ENCODE measurements around the gene FUT1.
A peak's percentile ranks its signal among the peaks of the same experiment; 100 is the strongest.
"Not testable (repeated sequence)": the region's sequence is repeated elsewhere in the genome, so short reads cannot be mapped to it uniquely, and the experiment has no call there.

FUT1 gene

GRCh38 chr19:48740164-48740972 is 12.1 kb downstream of the FUT1 start, which contains the start of gene RASIP1:
Gene RASIP1 (minus strand): TSS chr19:48740610. CDS start chr19:48740282, 328 bp downstream.
- no peak for DNase-seq

DNA sequence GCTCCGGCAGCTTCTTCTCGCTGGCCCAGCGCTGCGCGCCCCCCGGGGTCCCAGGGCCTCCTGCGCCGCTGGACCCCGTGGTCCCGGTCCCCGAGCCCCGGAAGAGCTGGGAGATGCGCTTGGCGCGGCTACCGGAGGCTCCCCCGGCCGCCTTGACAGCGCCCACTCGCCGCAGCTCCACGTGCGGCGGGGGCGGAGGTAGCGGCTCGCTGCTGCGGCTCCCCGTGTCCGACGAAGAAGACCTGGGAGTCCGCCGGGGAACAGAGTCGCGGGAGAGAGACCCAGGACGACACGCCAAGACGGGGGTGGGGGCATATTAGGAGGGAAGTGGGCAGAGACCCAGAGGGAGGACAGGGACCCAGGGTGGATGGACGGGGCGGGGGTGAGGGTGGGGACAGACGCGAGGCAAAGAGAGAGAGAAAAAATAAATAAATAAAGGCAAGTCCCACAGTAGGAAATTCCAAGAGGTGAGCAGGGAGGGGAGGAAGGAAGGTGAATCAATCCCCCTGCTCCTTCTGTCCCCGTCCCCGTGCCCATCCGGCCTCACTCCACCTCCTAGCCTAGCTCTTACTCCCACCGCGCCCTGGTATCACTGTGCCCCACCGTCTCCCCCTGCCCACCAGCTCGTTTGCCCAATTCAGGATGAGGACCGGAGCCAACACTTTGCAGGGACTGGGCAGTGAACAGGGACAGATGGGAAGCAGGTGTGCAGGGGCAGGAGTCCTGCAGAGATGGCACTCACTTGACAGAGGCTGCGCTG is 12.9 kb downstream of the FUT1 start:
- peak; percentile 87 for DNase-seq

DNA sequence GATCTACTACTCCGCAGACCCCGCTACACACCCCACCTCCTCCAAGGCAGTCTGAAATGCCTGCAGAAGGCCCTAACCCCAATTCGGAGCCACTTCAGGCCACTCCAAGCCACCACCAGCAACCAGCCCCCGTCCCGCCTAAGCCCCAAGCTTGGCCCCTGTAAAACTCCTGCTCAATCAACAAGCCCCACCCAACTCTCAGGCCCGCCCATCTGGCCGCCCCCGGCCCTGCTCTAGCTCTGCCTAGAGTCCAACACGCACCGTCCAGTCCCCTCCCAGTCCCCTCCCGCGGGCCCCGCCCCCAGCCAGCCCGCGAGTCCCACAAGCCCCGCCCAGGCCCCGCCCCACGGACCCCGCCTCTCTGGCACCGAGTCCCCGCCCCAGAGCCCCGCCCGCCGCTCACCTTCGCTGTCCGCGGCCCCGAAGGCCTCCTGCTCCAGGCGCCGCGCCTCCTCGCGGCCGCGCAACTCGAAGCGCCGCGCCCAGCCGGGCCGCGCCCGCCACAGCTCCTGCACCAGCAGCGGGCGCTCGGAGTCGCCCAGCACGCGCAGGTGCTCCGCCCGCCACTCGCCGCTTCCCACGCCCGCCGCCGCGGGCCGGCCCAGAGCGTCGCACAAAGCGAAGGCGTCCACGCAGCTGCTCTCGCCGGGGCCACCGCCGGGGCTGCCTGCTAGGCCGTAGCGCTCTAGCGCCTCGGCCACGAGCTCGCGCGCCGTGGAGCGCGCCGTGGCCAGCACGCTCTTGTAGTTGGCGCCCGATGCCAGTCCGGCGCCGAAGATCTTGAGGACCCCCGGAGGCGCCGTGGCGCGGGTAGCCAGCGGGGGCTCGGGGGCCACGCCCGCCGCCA is 13.7 kb downstream of the FUT1 start:
- DNase-seq = peak; percentile 98

- peak; percentile 75 for DNase-seq
Observed at GRCh38 chr19:48737360-48737998, 15.0 kb downstream of the FUT1 start.

DNA sequence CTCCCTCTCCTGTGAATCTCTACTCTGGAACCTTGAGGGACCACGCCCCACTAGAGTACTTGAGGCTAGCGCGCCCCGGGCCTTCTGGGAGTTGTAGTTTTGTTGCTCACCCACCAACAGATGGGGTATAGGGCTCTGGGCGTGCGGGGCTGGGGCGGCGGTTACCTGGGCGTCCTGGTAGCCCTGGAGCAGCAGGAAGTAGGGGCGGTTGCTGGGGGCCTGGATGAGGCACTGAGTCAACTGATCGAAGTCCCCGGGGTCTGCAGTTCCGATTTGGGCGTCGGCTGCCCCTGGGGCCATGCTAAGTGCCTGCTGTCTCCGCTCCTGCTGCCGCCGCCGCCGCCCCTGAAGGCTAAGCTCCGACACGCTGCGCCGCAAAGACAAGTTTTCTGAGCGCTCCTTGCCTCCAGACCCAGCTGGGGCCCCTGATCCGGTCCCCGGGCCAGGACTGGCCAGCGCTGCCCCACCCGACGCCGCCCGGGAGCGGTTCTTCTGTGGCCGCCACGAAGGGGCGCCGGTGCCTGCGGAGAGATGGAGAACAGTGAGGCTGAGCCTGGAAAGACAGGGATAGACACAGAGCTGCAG is 17.3 kb downstream of the FUT1 start:
- no peak for DNase-seq

GRCh38 chr19:48734625-48735024 is 17.8 kb downstream of the FUT1 start:
- no peak for DNase-seq

- DNase-seq = no peak
Observed at GRCh38 chr19:48731452-48731851, 21.0 kb downstream of the FUT1 start.

- no peak for DNase-seq
Observed at GRCh38 chr19:48728911-48729664, 23.4 kb downstream of the FUT1 start.

GRCh38 chr19:48726556-48726955 is 25.9 kb downstream of the FUT1 start:
- no peak for DNase-seq

GRCh38 chr19:48724796-48725753 is 27.4 kb downstream of the FUT1 start:
- DNase-seq = peak; percentile 88

DNA sequence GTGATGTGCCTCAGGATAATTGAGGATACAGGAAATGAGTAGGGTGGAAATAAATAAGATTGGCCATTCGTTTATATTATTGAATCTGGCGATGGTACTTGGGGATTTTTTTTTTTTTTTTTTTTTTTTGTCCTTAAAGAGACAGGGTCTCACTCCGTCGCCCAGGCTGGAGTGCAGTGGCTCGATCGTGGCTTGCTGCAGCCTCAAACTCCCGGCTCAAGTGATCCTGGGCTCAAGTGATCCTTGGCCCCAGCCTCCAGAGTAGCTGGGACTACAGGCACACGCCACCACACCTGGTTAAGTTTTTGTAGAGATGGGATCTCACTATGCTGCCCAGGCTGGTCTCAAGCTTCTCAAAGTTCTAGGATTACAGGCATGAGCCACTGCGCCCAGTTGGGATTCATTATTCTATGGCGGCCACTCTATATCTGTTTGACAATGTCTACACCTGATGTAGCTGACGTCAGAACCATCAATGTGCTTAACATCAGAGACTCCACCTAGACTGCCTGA is 30.2 kb downstream of the FUT1 start:
- no peak for DNase-seq

DNA sequence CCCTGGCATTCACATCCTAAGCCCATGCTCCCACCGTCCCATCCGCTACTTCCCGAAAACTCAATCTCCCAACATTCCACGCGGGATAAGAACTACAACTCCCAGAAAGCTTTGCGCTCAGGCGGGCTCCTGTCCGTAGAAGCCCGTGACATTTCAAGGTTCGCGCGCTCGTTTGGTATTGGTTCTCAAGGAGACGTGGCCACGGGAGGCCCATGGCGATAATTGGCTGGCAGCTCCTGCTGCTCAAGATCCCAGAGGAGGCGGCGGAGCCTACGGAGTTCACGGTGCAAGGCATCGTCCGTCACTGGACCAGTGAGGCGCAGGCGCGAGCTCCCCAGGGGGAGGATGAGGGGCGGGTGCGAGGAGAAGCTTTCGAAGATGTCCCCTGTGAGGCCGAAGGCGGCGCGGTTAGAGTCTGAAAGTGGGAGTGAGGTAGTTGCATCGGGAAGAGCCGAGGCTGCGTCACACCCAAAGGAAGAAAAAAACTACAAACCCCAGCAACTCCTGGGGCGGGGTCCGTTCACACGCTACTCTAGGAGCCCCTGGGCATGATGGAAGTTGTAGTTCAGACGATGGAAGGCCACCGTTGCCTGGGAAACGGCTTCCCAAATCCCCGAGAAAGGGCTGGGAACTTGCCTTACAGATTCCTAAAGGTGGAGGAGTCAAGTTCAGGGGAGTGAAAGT is 31.7 kb downstream of the FUT1 start:
- DNase-seq = peak; percentile 100

- DNase-seq = no peak
Observed at GRCh38 chr19:48720251-48720612, 32.2 kb downstream of the FUT1 start.

- DNase-seq = no peak
Observed at GRCh38 chr19:48719263-48720171, 32.9 kb downstream of the FUT1 start, which contains the start of gene MAMSTR. Gene MAMSTR (minus strand): TSS chr19:48719725. CDS start chr19:48719031, 694 bp downstream.

DNA sequence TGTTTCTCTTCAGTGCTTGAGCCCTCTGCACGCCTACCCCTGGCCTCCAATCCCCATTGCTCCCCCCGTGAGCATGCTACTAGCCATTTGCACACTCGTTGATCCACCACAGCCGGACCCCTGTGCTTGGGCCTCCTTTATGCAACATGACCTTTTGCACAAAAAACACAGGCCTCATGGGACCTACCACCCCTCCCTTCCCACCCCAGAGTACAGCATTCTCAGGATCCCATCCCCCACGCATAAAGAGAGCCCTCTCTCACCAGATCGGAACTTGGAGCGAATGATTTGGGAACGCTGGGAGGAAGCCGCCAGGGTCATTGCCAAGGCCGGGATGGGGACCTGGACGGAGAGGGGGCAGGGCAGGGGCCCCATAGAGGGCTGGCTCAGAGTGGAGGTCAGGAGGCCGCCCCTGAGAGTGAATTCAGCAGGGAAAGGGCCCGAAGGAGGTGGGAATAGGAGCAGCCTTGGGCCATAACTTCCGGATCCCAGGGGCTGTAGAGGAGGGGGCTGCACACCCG is 33.7 kb downstream of the FUT1 start:
- DNase-seq = no peak

GRCh38 chr19:48718106-48718505 is 34.3 kb downstream of the FUT1 start:
- not testable (repeated sequence) for DNase-seq

- peak; percentile 81 for DNase-seq
Observed at GRCh38 chr19:48716562-48717291, 35.7 kb downstream of the FUT1 start.

Data from NCI-H69 (cell line).